Measurements from ENCODE around the gene VARS1.

DNA sequence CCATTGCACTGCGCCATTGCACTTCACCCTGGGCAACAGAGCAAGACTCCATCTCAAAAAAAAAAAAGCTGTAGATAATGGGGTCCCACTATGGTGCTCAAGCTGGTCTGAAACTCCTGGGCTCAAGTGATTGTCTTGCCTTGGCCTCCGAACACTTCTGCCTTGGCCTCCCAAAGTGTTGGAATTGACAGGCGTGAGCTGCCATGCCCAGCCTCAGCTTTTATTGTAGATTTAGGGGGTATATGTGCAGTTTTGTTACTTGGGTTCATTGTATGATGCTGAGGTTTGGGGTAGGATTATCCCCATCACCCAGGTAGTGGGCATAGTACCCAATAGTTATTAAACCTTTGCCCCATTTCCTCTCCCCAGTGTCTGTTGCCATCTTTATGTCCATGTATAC lies 43.4 kb upstream of the VARS1 start:
- TF ChIP-seq, protein P1, sequence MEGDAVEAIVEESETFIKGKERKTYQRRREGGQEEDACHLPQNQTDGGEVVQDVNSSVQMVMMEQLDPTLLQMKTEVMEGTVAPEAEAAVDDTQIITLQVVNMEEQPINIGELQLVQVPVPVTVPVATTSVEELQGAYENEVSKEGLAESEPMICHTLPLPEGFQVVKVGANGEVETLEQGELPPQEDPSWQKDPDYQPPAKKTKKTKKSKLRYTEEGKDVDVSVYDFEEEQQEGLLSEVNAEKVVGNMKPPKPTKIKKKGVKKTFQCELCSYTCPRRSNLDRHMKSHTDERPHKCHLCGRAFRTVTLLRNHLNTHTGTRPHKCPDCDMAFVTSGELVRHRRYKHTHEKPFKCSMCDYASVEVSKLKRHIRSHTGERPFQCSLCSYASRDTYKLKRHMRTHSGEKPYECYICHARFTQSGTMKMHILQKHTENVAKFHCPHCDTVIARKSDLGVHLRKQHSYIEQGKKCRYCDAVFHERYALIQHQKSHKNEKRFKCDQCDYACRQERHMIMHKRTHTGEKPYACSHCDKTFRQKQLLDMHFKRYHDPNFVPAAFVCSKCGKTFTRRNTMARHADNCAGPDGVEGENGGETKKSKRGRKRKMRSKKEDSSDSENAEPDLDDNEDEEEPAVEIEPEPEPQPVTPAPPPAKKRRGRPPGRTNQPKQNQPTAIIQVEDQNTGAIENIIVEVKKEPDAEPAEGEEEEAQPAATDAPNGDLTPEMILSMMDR (IDR thresholded peaks at IDR 0.05) = no peak
- TF ChIP-seq POLR2AphosphoS5 (IDR thresholded peaks at IDR 0.05) (no peak), POLR2A (IDR thresholded peaks at IDR 0.05) (no peak)
